ENCODE results near the gene FGF9.

The FGF9 gene

GRCh38 chr13:21670883-21671619 is at the start of gene FGF9:
Gene FGF9, plus strand, starts transcription at chr13:21671073. Its CDS starts 840 bp downstream, at chr13:21671913.
- DNase-seq (ENCODE audit: low read depth in 2 of 2) = peak; percentile 70 to 73

- DNase-seq (ENCODE audit: low read depth in 2 of 2) = no peak
Measured at GRCh38 chr13:21625366-21625765, 45.5 kb upstream of the FGF9 start.

- no peak for DNase-seq (ENCODE audit: low read depth in 2 of 2)
Measured at GRCh38 chr13:21632196-21632595, 38.7 kb upstream of the FGF9 start.

GRCh38 chr13:21636656-21637055 is 34.2 kb upstream of the FGF9 start:
- no peak for DNase-seq (ENCODE audit: low read depth in 2 of 2)

- DNase-seq (ENCODE audit: low read depth in 2 of 2) = peak; percentile 4 to 8
Measured at GRCh38 chr13:21637296-21637695, 33.6 kb upstream of the FGF9 start.

GRCh38 chr13:21638319-21639282 is 32.3 kb upstream of the FGF9 start:
- DNase-seq (ENCODE audit: low read depth in 2 of 2) = no peak

GRCh38 chr13:21639561-21639960 is 31.3 kb upstream of the FGF9 start:
- no peak for DNase-seq (ENCODE audit: low read depth in 2 of 2)

GRCh38 chr13:21641629-21642028 is 29.2 kb upstream of the FGF9 start:
- no peak for DNase-seq (ENCODE audit: low read depth in 2 of 2)

GRCh38 chr13:21657538-21657937 is 13.3 kb upstream of the FGF9 start:
- no peak for DNase-seq (ENCODE audit: low read depth in 2 of 2)

GRCh38 chr13:21659087-21659486 is 11.8 kb upstream of the FGF9 start:
- DNase-seq (ENCODE audit: low read depth in 2 of 2) = no peak

- no peak for DNase-seq (ENCODE audit: low read depth in 2 of 2)
Measured at GRCh38 chr13:21661097-21661909, 9.6 kb upstream of the FGF9 start.

GRCh38 chr13:21663197-21663596 is 7.7 kb upstream of the FGF9 start:
- DNase-seq (ENCODE audit: low read depth in 2 of 2) = no peak

- no peak for DNase-seq (ENCODE audit: low read depth in 2 of 2)
Measured at GRCh38 chr13:21668732-21669275, 2.1 kb upstream of the FGF9 start.

GRCh38 chr13:21670006-21670882 is 629 bp upstream of the FGF9 start:
- no peak for DNase-seq (ENCODE audit: low read depth in 2 of 2)

- DNase-seq (ENCODE audit: low read depth in 2 of 2) = no peak
Measured at GRCh38 chr13:21671620-21672286, 880 bp downstream of the FGF9 start.

- no peak for DNase-seq (ENCODE audit: low read depth in 2 of 2)
Measured at GRCh38 chr13:21672287-21672680, 1.4 kb downstream of the FGF9 start.

GRCh38 chr13:21672796-21673538 is 2.1 kb downstream of the FGF9 start:
- no peak for DNase-seq (ENCODE audit: low read depth in 2 of 2)

- no peak for DNase-seq (ENCODE audit: low read depth in 2 of 2)
Measured at GRCh38 chr13:21673539-21673788, 2.6 kb downstream of the FGF9 start.

GRCh38 chr13:21673789-21674489 is 3.1 kb downstream of the FGF9 start:
- DNase-seq (ENCODE audit: low read depth in 2 of 2) = no peak

All from stimulated activated CD8-positive, alpha-beta memory T cell treated with anti-CD3 and anti-CD28 coated beads, Interleukin-15, amount 100 ng/mL, for 48 hours (primary cell).